SJSA1 (cell line): ENCODE data around the gene KLHL25. TPM values are rescaled to one million over a fixed set of nuclear protein-coding genes. Genes with fewer than 3 reads are reported as not detected.
A peak's percentile ranks its signal among the peaks of the same experiment; 100 is the strongest.

ENCODE experiments used
- DNase-seq, 2 experiments: peaks; one replicate each; pipeline ENCODE4 v3.0.0-alpha.2; 2015 to 2020; ENCODE audit warnings: low spot score in 2 of 2, low read depth in 1 of 2
- H3K27ac ChIP-seq: fragments of 250-450 bp; sonication (Bioruptor Pico); 2 replicates; pipeline ENCODE4 v1.5.1; 2020; ENCODE audit warnings: mild to moderate bottlenecking, moderate library complexity
- H3K27me3 ChIP-seq: fragments of 250-450 bp; sonication (Bioruptor Pico); replicated peaks from 2 replicates; pipeline ENCODE4 v1.5.1; 2020; ENCODE audit warnings: mild to moderate bottlenecking, moderate library complexity
- H3K36me3 ChIP-seq: fragments of 250-450 bp; sonication (Bioruptor Pico); 2 replicates; pipeline ENCODE4 v1.5.1; 2020; ENCODE audit warnings: mild to moderate bottlenecking
- H3K4me1 ChIP-seq: fragments of 250-450 bp; sonication (Bioruptor Pico); replicated peaks from 2 replicates; pipeline ENCODE4 v1.6.1; 2021; ENCODE audit warnings: mild to moderate bottlenecking
- H3K4me3 ChIP-seq: fragments of 250-450 bp; sonication (Bioruptor Pico); 2 replicates; pipeline ENCODE4 v1.5.1; 2020; ENCODE audit warnings: mild to moderate bottlenecking
- H3K9me3 ChIP-seq: fragments of 250-450 bp; sonication (Bioruptor Pico); replicated peaks from 2 replicates; pipeline ENCODE4 v1.5.1; 2020; ENCODE audit warnings: mild to moderate bottlenecking
- total RNA-seq: library from RNA; depleted of rRNA; stranded (reverse); fragments of >200 nt; shearing (Covaris generic); gene quantifications from 2 replicates; pipeline ENCODE4 v1.2.3, GENCODE V29; 2014

KLHL25 gene
- total RNA-seq, 1 experiment from 2014 or later, result 4.3 TPM

DNA sequence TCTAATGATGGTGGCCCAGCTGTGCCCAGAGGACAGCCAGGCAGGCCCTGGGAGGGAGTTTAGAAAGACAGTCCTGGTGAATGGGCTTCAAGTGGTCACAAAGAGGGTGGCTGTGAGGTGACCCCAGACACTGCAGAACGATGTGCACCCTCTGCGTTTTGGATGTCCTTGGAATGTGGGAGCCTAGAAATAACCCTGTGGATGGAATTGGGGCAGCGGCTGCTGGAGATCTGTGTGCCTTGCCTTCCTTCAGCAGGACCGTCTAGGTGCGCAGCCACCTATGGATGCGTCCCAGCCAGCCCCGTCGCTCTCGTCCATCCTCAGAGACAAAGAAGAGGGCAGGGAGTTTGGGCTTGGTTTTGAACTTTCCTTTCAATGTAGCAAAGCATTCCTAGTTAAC, 46.5 kb downstream of the KLHL25 start:
- DNase-seq, result no peak
- Histone ChIP-seq H3K4me1 (no peaks in the 10 kb centered on the region), H3K4me3 (no peak overlapping the region), H3K27me3 (no peaks in the 10 kb centered on the region), H3K36me3 (peaks cover 50% of the 10 kb centered on the region), H3K27ac (no peak overlapping the region), H3K9me3 (no peaks in the 10 kb centered on the region)

DNA sequence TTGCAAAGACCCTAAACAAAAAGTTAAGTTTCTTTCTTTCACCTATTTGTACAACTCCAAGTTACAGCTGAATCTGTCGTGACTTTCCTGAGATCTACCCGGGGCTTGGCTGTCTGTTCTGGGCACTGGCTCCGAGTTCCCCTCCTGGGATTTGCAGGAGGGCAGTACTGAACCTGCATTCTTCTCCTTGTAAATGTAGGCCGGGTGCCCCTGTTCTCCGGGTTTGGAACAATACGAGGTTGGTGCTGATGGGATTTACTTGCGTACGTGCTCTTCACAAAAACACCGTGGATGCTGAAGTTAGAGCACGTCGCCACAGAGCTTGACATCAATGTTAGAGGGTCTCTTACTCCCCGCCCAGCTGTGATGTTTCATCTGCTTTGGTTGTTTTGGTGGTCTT, 48.1 kb downstream of the KLHL25 start:
- H3K36me3 ChIP-seq, result peaks cover 64% of the 10 kb centered on the region
- H3K27me3 ChIP-seq, result no peaks in the 10 kb centered on the region
- H3K4me3 ChIP-seq, result no peak overlapping the region
- H3K4me1 ChIP-seq, result no peaks in the 10 kb centered on the region
- H3K27ac ChIP-seq, result no peak overlapping the region
- DNase-seq, result no peak
- H3K9me3 ChIP-seq, result no peaks in the 10 kb centered on the region

DNA sequence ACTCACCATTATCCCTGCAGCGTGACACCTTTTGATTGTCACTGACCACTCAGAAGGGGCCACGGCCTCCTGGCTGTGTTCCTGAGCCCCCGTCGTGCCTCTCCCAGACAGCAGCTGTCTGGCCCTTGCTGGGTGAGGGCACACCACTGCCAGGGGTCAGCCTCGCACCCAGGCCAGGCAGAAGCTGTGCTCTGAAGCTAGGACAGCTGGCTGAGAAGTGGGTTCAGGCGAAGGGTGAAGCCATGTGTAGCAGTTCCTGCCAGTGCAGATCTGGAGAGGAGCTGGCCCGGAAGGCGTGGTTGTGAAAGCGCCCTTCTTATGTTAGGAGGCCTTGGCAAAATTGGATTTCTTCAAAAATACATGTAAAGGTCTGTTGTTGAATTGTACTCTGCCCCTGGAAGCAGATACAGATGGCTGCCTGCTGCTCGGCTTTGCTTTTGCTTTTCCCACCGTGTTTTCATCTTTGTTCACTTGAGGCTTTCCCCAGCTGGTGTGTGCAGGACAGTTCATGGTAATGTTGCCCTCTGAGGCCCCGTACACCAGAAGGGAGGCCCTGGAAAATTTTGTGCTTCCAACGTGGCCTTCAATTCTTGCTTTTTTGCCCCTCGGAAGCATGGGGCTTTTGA, 49.1 kb downstream of the KLHL25 start:
- no peak for DNase-seq
- H3K4me3 ChIP-seq, result no peak overlapping the region
- no peaks in the 10 kb centered on the region for H3K27me3 ChIP-seq
- no peaks in the 10 kb centered on the region for H3K4me1 ChIP-seq
- H3K36me3 ChIP-seq, result peaks cover 72% of the 10 kb centered on the region
- H3K9me3 ChIP-seq, result no peaks in the 10 kb centered on the region
- no peak overlapping the region for H3K27ac ChIP-seq

DNA sequence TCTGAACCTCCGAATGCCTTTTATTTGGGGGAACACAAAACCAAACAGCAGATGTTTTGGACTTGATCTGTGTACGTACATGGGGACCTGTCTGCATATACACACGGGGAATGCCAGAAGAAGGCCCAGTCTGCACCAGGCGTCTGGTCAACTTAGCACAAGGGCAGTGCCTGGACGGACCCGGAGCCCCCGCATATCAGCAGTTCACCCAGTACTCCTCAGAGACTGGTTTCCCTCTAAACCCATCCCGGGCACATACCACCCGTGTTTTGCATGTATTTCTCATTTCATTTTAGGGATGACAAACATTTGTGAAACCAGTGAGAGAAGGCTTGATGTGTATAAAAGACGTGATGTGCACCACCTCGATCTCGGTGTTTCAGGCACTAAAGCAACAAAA, 49.7 kb downstream of the KLHL25 start:
- H3K4me3 ChIP-seq, result no peak overlapping the region
- H3K36me3 ChIP-seq, result peaks cover 75% of the 10 kb centered on the region
- H3K9me3 ChIP-seq, result no peaks in the 10 kb centered on the region
- no peak for DNase-seq
- H3K27me3 ChIP-seq, result no peaks in the 10 kb centered on the region
- H3K4me1 ChIP-seq, result no peaks in the 10 kb centered on the region
- H3K27ac ChIP-seq, result no peak overlapping the region

DNA sequence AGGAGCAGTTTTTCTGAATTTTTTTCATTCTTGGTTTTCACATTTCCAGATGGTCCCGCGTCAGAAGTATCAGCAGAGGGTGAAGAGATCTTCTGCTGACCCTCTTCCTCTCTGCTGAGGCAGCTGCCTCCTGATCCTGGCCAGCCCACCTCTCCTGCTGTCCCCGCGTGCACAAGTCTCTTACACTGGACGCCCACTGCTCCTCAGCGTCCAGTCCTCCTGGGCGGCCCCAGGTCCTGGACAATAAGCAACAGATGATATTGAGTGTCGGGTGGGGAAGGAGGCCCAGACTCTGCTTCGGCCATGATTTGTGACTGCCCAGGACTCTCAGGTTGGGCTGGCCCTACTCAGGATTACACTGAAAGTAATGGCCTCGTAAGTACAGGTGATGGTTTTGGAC, 50.1 kb downstream of the KLHL25 start:
- no peak overlapping the region for H3K27ac ChIP-seq
- no peaks in the 10 kb centered on the region for H3K9me3 ChIP-seq
- no peaks in the 10 kb centered on the region for H3K4me1 ChIP-seq
- no peaks in the 10 kb centered on the region for H3K27me3 ChIP-seq
- no peak for DNase-seq
- no peak overlapping the region for H3K4me3 ChIP-seq
- peaks cover 78% of the 10 kb centered on the region for H3K36me3 ChIP-seq

DNA sequence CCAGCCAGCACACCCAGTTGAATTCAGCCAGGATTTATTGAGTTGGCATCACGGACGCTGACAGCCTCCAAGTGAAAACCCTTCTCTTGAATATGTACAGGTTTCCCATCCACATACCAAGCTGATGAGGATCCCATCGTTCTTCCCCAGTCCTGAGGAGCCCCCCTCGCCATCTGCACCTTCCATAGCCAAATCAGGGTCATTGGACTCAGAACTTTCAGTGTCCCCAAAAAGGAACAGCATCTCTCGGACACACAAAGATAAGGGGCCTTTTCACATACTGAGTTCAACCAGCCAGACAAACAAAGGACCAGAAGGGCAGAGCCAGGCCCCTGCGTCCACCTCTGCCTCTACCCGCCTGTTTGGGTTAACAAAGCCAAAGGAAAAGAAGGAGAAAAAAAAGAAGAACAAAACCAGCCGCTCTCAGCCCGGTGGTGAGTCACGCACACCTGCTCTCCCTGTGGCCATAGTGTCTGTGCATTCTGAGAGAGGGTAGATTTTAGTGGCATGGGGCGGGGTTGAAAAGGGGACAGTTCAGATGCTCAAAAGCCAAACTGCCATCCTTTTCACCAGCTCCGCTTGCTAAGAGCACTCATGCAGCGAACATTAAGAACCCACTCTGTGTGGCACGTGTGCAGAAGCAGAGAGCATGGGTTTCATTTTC, 51.2 kb downstream of the KLHL25 start:
- DNase-seq, result no peak
- Histone ChIP-seq H3K27ac (no peak overlapping the region), H3K4me3 (no peak overlapping the region), H3K4me1 (no peaks in the 10 kb centered on the region), H3K36me3 (peaks cover 77% of the 10 kb centered on the region), H3K9me3 (no peaks in the 10 kb centered on the region), H3K27me3 (no peaks in the 10 kb centered on the region)

DNA sequence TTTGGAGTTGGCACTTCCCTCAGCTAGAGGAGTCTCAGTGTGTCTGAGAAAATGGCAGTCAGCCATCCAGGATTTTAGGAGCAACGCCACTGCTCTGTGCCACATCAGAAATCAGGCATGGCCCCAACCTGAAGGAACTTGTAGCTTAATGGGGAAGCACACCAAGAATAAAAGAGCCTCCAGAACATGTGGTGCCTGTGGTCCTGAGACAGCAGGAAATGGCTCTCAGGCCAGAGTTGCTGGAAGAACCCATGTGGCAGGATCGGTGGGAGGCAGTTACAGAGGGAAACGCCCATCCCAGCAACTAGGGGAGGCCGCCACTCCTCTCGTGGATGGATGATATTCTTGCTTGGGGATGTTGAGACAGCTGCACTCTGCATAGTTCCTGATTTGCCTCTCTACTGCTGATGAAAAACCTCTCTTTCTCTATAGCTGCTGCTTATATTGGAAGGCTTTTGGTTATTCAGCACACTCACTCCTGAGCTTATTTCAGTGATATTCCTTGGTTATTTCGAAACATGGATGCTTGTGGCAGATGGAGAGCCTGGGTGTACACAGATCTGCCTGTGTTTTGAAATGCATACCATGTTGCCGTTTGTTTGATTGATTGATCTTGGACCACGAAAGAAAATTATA, 52.4 kb downstream of the KLHL25 start:
- no peaks in the 10 kb centered on the region for H3K9me3 ChIP-seq
- no peak overlapping the region for H3K27ac ChIP-seq
- H3K4me3 ChIP-seq, result no peak overlapping the region
- H3K36me3 ChIP-seq, result peaks cover 74% of the 10 kb centered on the region
- no peaks in the 10 kb centered on the region for H3K4me1 ChIP-seq
- DNase-seq, result no peak
- no peaks in the 10 kb centered on the region for H3K27me3 ChIP-seq

DNA sequence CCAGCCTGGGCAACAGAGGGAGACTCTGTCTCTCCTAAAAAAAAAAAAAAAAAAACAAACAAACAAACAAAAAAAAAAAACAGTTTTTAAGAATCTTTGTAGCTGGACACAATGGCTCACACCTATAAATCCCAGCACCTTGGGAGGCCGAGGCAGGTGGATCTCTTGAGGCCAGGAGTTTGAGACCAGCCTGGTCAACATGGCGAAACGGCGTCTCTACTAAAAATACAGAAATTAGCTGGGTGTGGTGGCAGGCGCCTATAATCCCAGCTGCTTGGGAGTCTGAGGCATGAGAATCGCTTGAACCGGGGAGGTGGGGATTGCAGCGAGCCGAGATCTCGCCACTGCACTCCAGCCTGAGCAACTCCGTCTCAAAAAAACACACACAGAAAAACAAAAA, 53.1 kb downstream of the KLHL25 start:
- no peak overlapping the region for H3K4me3 ChIP-seq
- H3K27ac ChIP-seq, result no peak overlapping the region
- H3K27me3 ChIP-seq, result no peaks in the 10 kb centered on the region
- peaks cover 71% of the 10 kb centered on the region for H3K36me3 ChIP-seq
- no peak for DNase-seq
- H3K4me1 ChIP-seq, result no peaks in the 10 kb centered on the region
- H3K9me3 ChIP-seq, result no peaks in the 10 kb centered on the region

DNA sequence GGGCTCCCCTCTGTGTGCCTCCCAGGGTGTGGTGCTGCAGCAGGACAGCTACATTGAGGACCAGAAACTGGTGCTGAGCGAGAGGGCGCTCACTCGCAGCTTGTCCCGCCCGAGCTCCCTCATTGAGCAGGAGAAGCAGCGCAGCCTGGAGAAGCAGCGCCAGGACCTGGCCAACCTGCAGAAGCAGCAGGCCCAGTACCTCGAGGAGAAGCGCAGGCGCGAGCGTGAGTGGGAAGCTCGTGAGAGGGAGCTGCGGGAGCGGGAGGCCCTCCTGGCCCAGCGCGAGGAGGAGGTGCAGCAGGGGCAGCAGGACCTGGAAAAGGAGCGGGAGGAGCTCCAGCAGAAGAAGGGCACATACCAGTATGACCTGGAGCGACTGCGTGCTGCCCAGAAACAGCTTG, 53.7 kb downstream of the KLHL25 start:
- no peak overlapping the region for H3K27ac ChIP-seq

DNA sequence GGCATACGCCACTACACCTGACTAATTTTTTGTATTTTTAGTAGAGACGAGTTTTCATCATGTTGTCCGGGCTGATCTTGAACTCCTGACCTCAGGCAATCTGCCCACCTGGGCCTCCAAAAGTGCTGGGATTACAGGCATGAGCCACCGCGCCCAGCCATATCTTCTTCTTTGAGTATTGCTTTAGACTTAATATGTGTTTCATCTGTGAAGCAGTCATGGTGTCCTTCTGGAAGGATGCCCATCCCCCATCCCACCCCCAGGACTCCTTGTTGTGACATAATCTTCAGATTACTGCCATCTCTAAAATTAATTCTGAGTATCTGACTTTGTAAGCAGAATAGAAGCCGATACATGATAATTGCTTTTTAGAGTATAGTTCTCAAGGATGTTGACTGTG, 57.7 kb downstream of the KLHL25 start:
- Histone ChIP-seq H3K4me3 (no peak overlapping the region), H3K27ac (no peak overlapping the region), H3K36me3 (peaks cover 69% of the 10 kb centered on the region), H3K4me1 (no peaks in the 10 kb centered on the region), H3K27me3 (no peaks in the 10 kb centered on the region), H3K9me3 (peaks cover 10% of the 10 kb centered on the region; the same call in 1 of the 2 replicates)
- DNase-seq, result no peak

More for the DNA sequence above, 53.7 kb downstream of the KLHL25 start:
- H3K27me3 ChIP-seq, result no peaks in the 10 kb centered on the region
- no peaks in the 10 kb centered on the region for H3K4me1 ChIP-seq
- peaks cover 75% of the 10 kb centered on the region for H3K36me3 ChIP-seq
- no peak for DNase-seq
- no peak overlapping the region for H3K4me3 ChIP-seq
- no peaks in the 10 kb centered on the region for H3K9me3 ChIP-seq

DNA sequence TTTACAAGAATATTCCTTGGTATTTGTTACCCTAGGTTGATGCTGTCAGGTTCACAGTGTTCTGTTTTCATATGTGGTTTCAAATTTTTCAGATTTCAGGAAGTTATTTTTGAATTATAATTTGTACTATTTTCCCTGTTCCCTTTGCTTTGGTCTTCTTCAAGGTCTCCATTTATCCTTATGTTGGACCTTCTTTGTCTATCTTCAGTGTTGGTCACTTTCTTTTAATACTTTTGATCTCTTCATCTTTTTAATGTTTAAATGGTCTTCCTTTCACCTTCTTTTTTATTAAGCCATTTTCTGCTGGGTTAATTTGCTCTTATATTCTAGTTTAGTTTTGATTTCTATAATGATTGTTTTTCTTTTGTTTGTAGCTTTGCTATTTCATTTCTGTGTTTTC, 61.3 kb downstream of the KLHL25 start:
- Histone ChIP-seq H3K9me3 (peaks cover 10% of the 10 kb centered on the region; the same call in 1 of the 2 replicates), H3K36me3 (peaks cover 75% of the 10 kb centered on the region), H3K27me3 (no peaks in the 10 kb centered on the region), H3K4me1 (no peaks in the 10 kb centered on the region), H3K27ac (no peak overlapping the region), H3K4me3 (no peak overlapping the region)
- peak in 1 of 2 experiments; percentile 12 for DNase-seq

DNA sequence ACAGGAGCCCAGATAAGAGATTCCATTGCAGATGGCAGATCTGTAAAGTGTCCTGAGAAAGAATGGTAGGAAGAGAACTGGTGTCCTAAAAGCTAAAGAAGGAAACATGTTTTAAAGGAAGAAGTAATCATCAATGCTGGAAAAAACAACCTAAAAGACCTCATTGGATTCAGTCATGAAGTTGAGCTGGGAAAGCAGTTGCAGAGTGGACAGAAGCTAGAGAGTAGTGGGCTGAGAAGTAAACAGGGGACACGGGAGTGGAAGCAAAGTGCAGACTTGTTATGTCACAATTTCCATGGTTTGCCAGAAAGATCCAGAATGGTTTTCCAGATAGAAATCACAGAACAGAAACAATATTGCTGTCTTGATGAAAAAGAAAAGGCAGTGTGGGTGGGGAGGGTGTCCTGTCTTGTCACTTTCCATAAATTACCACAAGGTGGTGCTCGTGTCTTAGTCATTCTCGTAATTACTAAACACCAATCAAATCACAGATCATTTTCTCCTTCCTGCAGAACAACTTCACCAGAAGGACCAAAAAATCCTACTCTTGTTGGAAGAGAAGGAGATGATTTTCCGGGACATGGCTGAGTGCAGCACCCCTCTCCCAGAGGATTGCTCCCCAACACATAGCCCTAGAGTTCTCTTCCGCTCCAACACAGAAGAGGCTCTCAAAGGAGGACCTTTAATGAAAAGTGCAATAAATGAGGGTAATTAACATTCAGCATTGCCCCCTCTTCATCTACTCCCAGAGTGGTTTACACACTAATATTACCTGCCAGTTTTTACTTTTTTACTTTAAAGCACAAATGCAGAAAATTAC, 64.5 kb downstream of the KLHL25 start:
- Histone ChIP-seq H3K9me3 (peaks cover 10% of the 10 kb centered on the region; the same call in 1 of the 2 replicates), H3K4me3 (no peak overlapping the region), H3K4me1 (no peaks in the 10 kb centered on the region), H3K36me3 (peaks cover 78% of the 10 kb centered on the region), H3K27ac (no peak overlapping the region), H3K27me3 (no peaks in the 10 kb centered on the region)
- peak in 1 of 2 experiments; percentile 44 for DNase-seq

DNA sequence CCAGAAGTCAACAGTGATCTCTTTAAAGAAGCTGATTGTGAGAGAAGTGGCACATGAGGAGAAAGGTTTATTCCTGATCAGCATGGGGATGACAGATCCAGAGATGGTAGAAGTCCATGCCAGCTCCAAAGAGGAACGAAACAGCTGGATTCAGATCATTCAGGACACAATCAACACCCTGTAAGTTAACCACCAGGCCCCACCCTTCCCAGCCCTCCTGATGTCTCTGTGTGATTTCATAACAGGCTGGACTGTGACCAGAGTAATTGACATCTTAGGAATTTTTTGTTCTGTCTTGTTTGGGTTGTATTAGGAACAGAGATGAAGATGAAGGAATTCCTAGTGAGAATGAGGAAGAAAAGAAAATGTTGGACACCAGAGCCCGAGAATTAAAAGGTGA, 67.7 kb downstream of the KLHL25 start:
- Histone ChIP-seq H3K4me1 (no peaks in the 10 kb centered on the region), H3K4me3 (no peak overlapping the region), H3K9me3 (no peaks in the 10 kb centered on the region), H3K27me3 (no peaks in the 10 kb centered on the region), H3K27ac (no peak overlapping the region), H3K36me3 (peaks cover 85% of the 10 kb centered on the region)
- no peak for DNase-seq

DNA sequence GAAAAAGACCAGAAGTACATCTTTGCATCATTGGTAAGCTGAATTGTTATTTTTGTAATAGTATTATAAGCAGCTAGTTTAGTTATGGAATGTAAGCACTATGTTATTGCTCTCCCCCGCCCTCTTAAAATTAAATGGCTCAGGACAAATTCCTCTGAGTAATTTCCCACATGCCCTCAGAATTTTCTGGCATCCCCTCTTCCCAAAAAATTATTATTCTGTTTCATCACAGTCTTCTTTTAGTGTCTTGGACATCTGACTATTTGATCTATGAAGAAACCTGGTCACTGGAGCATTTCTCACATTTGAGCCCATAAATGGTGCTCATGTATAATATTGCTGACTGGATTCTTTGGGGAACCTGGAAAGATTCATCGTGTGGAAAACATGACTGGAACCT, 68.3 kb downstream of the KLHL25 start:
- H3K4me1 ChIP-seq, result no peaks in the 10 kb centered on the region; the same call in 1 of the 2 replicates
- H3K27me3 ChIP-seq, result no peaks in the 10 kb centered on the region
- no peak for DNase-seq
- peaks cover 85% of the 10 kb centered on the region for H3K36me3 ChIP-seq
- no peaks in the 10 kb centered on the region for H3K9me3 ChIP-seq
- H3K4me3 ChIP-seq, result no peak overlapping the region
- H3K27ac ChIP-seq, result no peak overlapping the region
